Mucosa of stomach (tissue), 1 donor: ENCODE measurements around the gene IGHMBP2.

Experiments used
- H3K27me3 ChIP-seq: one replicate; pipeline ENCODE4 v1.7.0; 2013; ENCODE audit warnings: mild to moderate bottlenecking, low read length; ENCODE audit not compliant: control insufficient read depth, insufficient read depth
- H3K36me3 ChIP-seq: one replicate; pipeline ENCODE4 v1.7.0; 2013; ENCODE audit warnings: low read length; ENCODE audit not compliant: control insufficient read depth, insufficient read depth
- H3K4me1 ChIP-seq: one replicate; pipeline ENCODE4 v1.7.0; 2013; ENCODE audit warnings: mild to moderate bottlenecking, low read length; ENCODE audit not compliant: control insufficient read depth, insufficient read depth
- H3K4me3 ChIP-seq: one replicate; pipeline ENCODE4 v1.7.0; 2013; ENCODE audit warnings: low read length
- H3K9ac ChIP-seq: one replicate; pipeline ENCODE4 v1.7.0; 2013; ENCODE audit warnings: mild to moderate bottlenecking, low read length, moderate library complexity
- H3K9me3 ChIP-seq: one replicate; pipeline ENCODE4 v1.7.0; 2013; ENCODE audit warnings: mild to moderate bottlenecking, low read length, moderate library complexity; ENCODE audit not compliant: control insufficient read depth
- donor health status: Pancreatic carcinoma.

The IGHMBP2 gene

GRCh38 chr11:68977781-68978625, 74.3 kb downstream of the IGHMBP2 start:
- no peaks in the 10 kb centered on the region for H3K36me3 ChIP-seq
- H3K27me3 ChIP-seq, result peaks cover 7% of the 10 kb centered on the region
- no peak overlapping the region for H3K4me3 ChIP-seq
- no peaks in the 10 kb centered on the region for H3K4me1 ChIP-seq
- H3K9ac ChIP-seq, result no peak overlapping the region
- H3K9me3 ChIP-seq, result no peaks in the 10 kb centered on the region

- H3K36me3 ChIP-seq, result no peaks in the 10 kb centered on the region
- H3K9ac ChIP-seq, result no peak overlapping the region
- H3K4me3 ChIP-seq, result no peak overlapping the region
- H3K27me3 ChIP-seq, result peaks cover 7% of the 10 kb centered on the region
- H3K4me1 ChIP-seq, result no peaks in the 10 kb centered on the region
- H3K9me3 ChIP-seq, result no peaks in the 10 kb centered on the region
These were observed 74.9 kb downstream of the IGHMBP2 start for GRCh38 chr11:68978626-68978930.

GRCh38 chr11:68978931-68979594, 75.4 kb downstream of the IGHMBP2 start:
- H3K27me3 ChIP-seq, result peaks cover 7% of the 10 kb centered on the region
- H3K4me1 ChIP-seq, result no peaks in the 10 kb centered on the region
- no peaks in the 10 kb centered on the region for H3K36me3 ChIP-seq

GRCh38 chr11:68979931-68980775, 76.5 kb downstream of the IGHMBP2 start:
- no peaks in the 10 kb centered on the region for H3K9me3 ChIP-seq
- H3K9ac ChIP-seq, result no peak overlapping the region
- H3K36me3 ChIP-seq, result no peaks in the 10 kb centered on the region
- H3K27me3 ChIP-seq, result peaks cover 7% of the 10 kb centered on the region
- H3K4me1 ChIP-seq, result no peaks in the 10 kb centered on the region
- H3K4me3 ChIP-seq, result no peak overlapping the region

More at GRCh38 chr11:68978931-68979594, 75.4 kb downstream of the IGHMBP2 start:
- H3K4me3 ChIP-seq, result no peak overlapping the region
- H3K9ac ChIP-seq, result no peak overlapping the region
- no peaks in the 10 kb centered on the region for H3K9me3 ChIP-seq

GRCh38 chr11:68980776-68981065, 77.0 kb downstream of the IGHMBP2 start, which contains the start of gene MRGPRD:
TSS of gene MRGPRD (minus strand) at chr11:68980986. CDS start at chr11:68980986, 0 bp downstream.
- Histone ChIP-seq H3K36me3 (no peaks in the 10 kb centered on the region), H3K9me3 (no peaks in the 10 kb centered on the region), H3K4me1 (no peaks in the 10 kb centered on the region), H3K27me3 (peaks cover 7% of the 10 kb centered on the region), H3K4me3 (no peak within 1 kb of the TSS), H3K9ac (no peak within 1 kb of the TSS)

- no peak overlapping the region for H3K4me3 ChIP-seq
- no peaks in the 10 kb centered on the region for H3K36me3 ChIP-seq
- H3K9ac ChIP-seq, result no peak overlapping the region
- no peaks in the 10 kb centered on the region for H3K9me3 ChIP-seq
- H3K4me1 ChIP-seq, result no peaks in the 10 kb centered on the region
- H3K27me3 ChIP-seq, result peaks cover 7% of the 10 kb centered on the region
These were observed 78.4 kb downstream of the IGHMBP2 start for GRCh38 chr11:68982134-68982533.

- H3K4me3 ChIP-seq, result no peak overlapping the region
- no peaks in the 10 kb centered on the region for H3K36me3 ChIP-seq
- no peaks in the 10 kb centered on the region for H3K9me3 ChIP-seq
- no peak overlapping the region for H3K9ac ChIP-seq
- H3K27me3 ChIP-seq, result peaks cover 4% of the 10 kb centered on the region
- H3K4me1 ChIP-seq, result no peaks in the 10 kb centered on the region
These were observed 80.1 kb downstream of the IGHMBP2 start for GRCh38 chr11:68983801-68984200.

GRCh38 chr11:68987211-68987610, 83.5 kb downstream of the IGHMBP2 start:
- Histone ChIP-seq H3K4me1 (no peaks in the 10 kb centered on the region), H3K9ac (no peak overlapping the region), H3K27me3 (peaks cover 6% of the 10 kb centered on the region), H3K36me3 (no peaks in the 10 kb centered on the region), H3K4me3 (no peak overlapping the region), H3K9me3 (no peaks in the 10 kb centered on the region)

GRCh38 chr11:68988491-68988890, 84.8 kb downstream of the IGHMBP2 start:
- Histone ChIP-seq H3K9ac (no peak overlapping the region), H3K9me3 (no peaks in the 10 kb centered on the region), H3K27me3 (peaks cover 13% of the 10 kb centered on the region), H3K4me1 (no peaks in the 10 kb centered on the region), H3K4me3 (no peak overlapping the region), H3K36me3 (no peaks in the 10 kb centered on the region)
